GM21717 (cell line): ENCODE data around the gene ACAA1.
"Not testable (repeated sequence)": the region's sequence is repeated elsewhere in the genome, so short reads cannot be mapped to it uniquely, and the experiment has no call there.

Experiments
- ATAC-seq: cut with Tn5 transposase; IDR thresholded peaks from one replicate; pipeline ENCODE4 v1.9.1; 2021; ENCODE audit warnings: mild to moderate bottlenecking, moderate library complexity; ENCODE audit not compliant: unreplicated experiment

ACAA1 gene

DNA sequence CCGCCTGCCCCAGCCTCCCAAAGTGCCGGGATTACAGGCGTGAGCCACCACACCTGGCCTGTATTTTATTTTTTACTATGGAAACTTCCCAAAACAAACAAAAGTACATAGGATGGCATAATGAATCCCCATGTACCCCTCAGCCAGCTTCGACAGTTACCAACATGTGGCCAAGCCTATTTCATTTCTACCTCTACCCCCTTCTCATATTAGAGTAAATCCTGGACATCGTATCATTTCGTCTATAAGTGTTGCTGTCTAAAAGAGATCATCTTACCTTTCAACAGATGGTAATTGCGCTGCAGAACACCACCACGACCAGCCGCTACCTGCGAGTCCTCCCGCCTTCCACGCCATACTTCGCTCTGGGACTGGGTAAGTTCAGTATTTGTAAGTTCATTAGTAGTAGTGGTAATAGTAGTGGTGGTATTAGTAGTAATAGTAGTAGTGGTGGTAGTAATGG, 53.0 kb downstream of the ACAA1 start:
- no peak for ATAC-seq

DNA sequence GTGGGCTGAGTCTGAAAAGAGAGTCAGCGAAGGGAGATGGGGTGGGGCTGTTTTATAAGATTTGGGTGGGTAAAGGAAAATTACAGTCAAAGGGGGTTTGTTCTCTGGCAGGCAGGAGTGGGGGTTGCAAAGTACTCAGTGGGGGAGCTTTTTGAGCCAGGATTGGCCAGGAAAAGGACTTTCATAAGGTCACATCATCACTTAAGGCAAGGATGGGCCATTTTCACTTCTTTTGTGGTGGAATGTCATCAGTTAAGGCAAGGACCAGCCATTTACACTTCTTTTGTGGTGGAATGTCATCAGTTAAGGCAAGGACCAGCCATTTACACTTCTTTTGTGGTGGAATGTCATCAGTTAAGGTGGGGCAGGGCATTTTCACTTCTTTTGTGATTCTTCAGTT, 53.7 kb downstream of the ACAA1 start:
- ATAC-seq, result not testable (repeated sequence)

DNA sequence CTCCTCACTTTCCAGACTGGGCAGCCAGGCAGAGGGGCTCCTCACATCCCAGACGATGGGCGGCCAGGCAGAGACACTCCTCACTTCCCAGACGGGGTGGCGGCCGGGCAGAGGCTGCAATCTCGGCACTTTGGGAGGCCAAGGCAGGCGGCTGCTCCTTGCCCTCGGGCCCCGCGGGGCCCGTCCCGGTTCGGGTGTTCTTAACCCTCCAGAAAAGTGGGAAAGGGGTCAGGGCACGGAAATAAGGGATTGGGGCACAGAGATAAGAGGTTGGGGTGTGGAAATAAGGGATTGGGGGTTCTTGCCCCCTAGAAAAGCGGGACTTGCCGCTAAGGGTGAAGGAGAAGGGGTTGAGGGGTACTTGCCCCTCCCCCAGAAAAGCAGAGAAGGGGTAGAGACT, 54.6 kb downstream of the ACAA1 start:
- not testable (repeated sequence) for ATAC-seq

DNA sequence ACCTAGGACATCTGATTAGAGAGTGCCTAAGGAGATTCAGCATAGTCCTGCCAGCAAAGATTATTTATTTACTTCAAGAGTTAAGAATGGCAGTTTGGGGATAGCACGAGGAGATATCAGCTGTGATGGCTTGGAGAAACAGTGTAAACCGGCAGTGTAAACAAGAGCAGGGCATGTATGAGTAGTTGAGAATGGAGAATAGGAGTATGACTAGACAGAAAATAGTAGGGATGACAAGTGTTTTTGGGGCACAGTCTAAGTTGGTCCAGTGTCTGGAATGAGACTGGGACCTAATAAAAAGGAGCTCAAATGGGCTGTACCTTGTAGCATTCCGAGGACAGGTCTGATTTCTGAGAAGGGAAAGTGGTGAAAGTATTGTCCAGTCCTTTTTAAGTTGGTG, 59.9 kb downstream of the ACAA1 start:
- ATAC-seq, result not testable (repeated sequence)
